ENCODE results near the gene NAB2. TPM values are rescaled to one million over a fixed set of nuclear protein-coding genes. Genes with fewer than 3 reads are reported as not detected.

NAB2 gene
- total and polyA plus RNA-seq, 2 of the 8 experiments (the other 6 are each of a cell fraction or from before 2014, with no cell fraction given): 20.9 to 23.5 TPM

GRCh38 chr12:57066245-57066644 lies 22.7 kb upstream of the NAB2 start:
- H2BK15ac ChIP-seq (ENCODE audit: low read length): no peak overlapping the region
- CTCF ChIA-PET (ENCODE audit: partially characterized antibody): interaction anchor here (0.8 to 3.6 kb wide), 14 partner anchors 26 to 308 kb away, joined by 3 to 38 read pairs (median 4); partner anchors contain the start of gene STAT6

More at GRCh38 chr12:57066245-57066644, 22.7 kb upstream of the NAB2 start:
- Histone ChIP-seq H4K5ac (ENCODE audit: insufficient read length, low read depth, low read length) (no peak overlapping the region), H3K14ac (ENCODE audit: insufficient read length) (no peak overlapping the region), H3K18ac (ENCODE audit: extremely low read depth, low read length) (no peak overlapping the region), H4K8ac (ENCODE audit: extremely low read depth, insufficient read depth, low read length) (no peak overlapping the region), H3K4me3 (ENCODE audit: extremely low read depth in 1 of 4, insufficient read depth in 2 of 4, low read depth in 3 of 4, low read length in 4 of 4) (no peak overlapping the region), H3K4me1 (replicated peaks in 1 of 4; ENCODE audit: control insufficient read depth in 3 of 4, insufficient read depth in 4 of 4, low read length in 3 of 4) (no peaks in the 10 kb centered on the region), H3K9me3 (ENCODE audit: insufficient read depth in 2 of 2, low read depth in 1 of 2, low read length in 1 of 2) (no peaks in the 10 kb centered on the region), H2BK120ac (replicated peaks; ENCODE audit: low read depth, low read length) (no peak overlapping the region), H3K27ac (ENCODE audit: low read depth, low read length) (no peak overlapping the region), H2AK5ac (ENCODE audit: low read depth, low read length) (no peak overlapping the region), H3K56ac (replicated peaks; ENCODE audit: insufficient read length, low read depth, low read length) (no peak overlapping the region), H2BK12ac (ENCODE audit: low read depth, low read length) (no peak overlapping the region), H3K27me3 (replicated peaks in 1 of 4; ENCODE audit: control insufficient read depth in 3 of 4, extremely low read depth in 1 of 4, insufficient read depth in 3 of 4, low read length in 3 of 4) (no peaks in the 10 kb centered on the region), H3K23me2 (ENCODE audit: low read depth, low read length) (no peaks in the 10 kb centered on the region; the same call in 1 of the 2 replicates), H3K23ac (ENCODE audit: insufficient read length) (no peak overlapping the region), H2AFZ (ENCODE audit: low read length) (no peak overlapping the region), H2BK5ac (ENCODE audit: low read depth, low read length) (no peak overlapping the region), H3K4ac (replicated peaks; ENCODE audit: insufficient read length, low read depth, low read length) (no peak overlapping the region), H3K36me3 (ENCODE audit: control insufficient read depth in 2 of 4, insufficient read depth in 4 of 4, low read length in 3 of 4) (peaks cover 13 to 66% (median 48%) of the 10 kb centered on the region in 4 experiments), H2BK20ac (ENCODE audit: low read length) (no peak overlapping the region), H3K79me2 (ENCODE audit: control insufficient read depth in 1 of 2, insufficient read depth in 2 of 2, low read length in 2 of 2) (no peaks in the 10 kb centered on the region; a peak in 1 of 4 replicates), H4K20me1 (replicated peaks in 1 of 2; ENCODE audit: control insufficient read depth in 1 of 2, insufficient read depth in 2 of 2, low read length in 2 of 2) (no peaks in the 10 kb centered on the region), H4K91ac (replicated peaks; ENCODE audit: insufficient read length, low read length) (no peak overlapping the region), H3K4me2 (ENCODE audit: insufficient read depth in 1 of 2, low read depth in 2 of 2, low read length in 2 of 2) (no peak overlapping the region), H3K79me1 (ENCODE audit: low read depth, low read length) (no peaks in the 10 kb centered on the region), H3K9ac (replicated peaks in 1 of 4; ENCODE audit: extremely low read depth in 1 of 4, low read depth in 3 of 4, low read length in 3 of 4) (no peak overlapping the region)
- no peak for DNase-seq (ENCODE audit: low read depth in 1 of 2, low spot score in 2 of 2)
- POLR2A ChIA-PET (ENCODE audit: partially characterized antibody): interaction anchor here (1.1 to 1.6 kb wide), 5 partner anchors 11 to 46 kb away, joined by 3 to 7 read pairs (median 3); partner anchors contain the start of gene STAT6
- WGBS, 2 experiments (ENCODE audit: extremely low coverage in 1 of 2, insufficient coverage in 1 of 2, insufficient read length in 1 of 2, insufficient replicate concordance in 2 of 2, low coverage in 1 of 2, low lambda C conversion rate in 2 of 2, missing lambda C conversion rate in 1 of 2): 90% methylated on average over 2 of the region's 2 CpGs; no CpG with 5 or more reads in 1 of the 2 experiments
- no peak for FAIRE-seq
